SK-N-SH treated with all-trans-retinoic acid at 6 μM for 48 hours (cell line): ENCODE results near the gene KRTAP16-1.
A peak's percentile ranks its signal among the peaks of the same experiment; 100 is the strongest.

Experiments
- ATAC-seq: fragments of 200-7000 bp; cut with Tn5 transposase; 3 replicates; pipeline ENCODE4 v1.9.1; 2020; ENCODE audit warnings: mild to moderate bottlenecking, moderate library complexity
- ARNTL ChIP-seq: fragments of 450-650 bp; formaldehyde crosslinking; IDR thresholded peaks from 2 replicates; pipeline ENCODE4 v1.5.0; 2020; ENCODE audit warnings: low read depth, mild to moderate bottlenecking, moderate library complexity, borderline replicate concordance
- CSDC2 ChIP-seq: fragments of 250-450 bp; sonication (Bioruptor Pico); IDR thresholded peaks from 2 replicates; pipeline ENCODE4 v1.5.0; 2020; ENCODE audit warnings: mild to moderate bottlenecking, moderate library complexity
- ESRRG ChIP-seq: fragments of 250-450 bp; sonication (Bioruptor Pico); IDR thresholded peaks from 2 replicates; pipeline ENCODE4 v1.6.1; 2021; ENCODE audit warnings: mild to moderate bottlenecking
- GLIS3 ChIP-seq: fragments of 250-450 bp; sonication (Bioruptor Pico); IDR thresholded peaks from 2 replicates; pipeline ENCODE4 v1.5.0; 2020; ENCODE audit warnings: mild to moderate bottlenecking, moderate library complexity
- ISL1 ChIP-seq: fragments of 250-450 bp; sonication (Bioruptor Pico); IDR thresholded peaks from 2 replicates; pipeline ENCODE4 v2.1.2; 2022; ENCODE audit warnings: mild to moderate bottlenecking, moderate library complexity
- PPARA ChIP-seq: fragments of 250-450 bp; sonication (Bioruptor Pico); IDR thresholded peaks from 2 replicates; pipeline ENCODE4 v1.5.0; 2020; ENCODE audit warnings: mild to moderate bottlenecking, borderline replicate concordance
- RARB ChIP-seq: fragments of 250-450 bp; sonication (Bioruptor Pico); IDR thresholded peaks from 2 replicates; pipeline ENCODE4 v1.8.0; 2021; ENCODE audit warnings: mild to moderate bottlenecking, moderate library complexity
- SNAI2 ChIP-seq: fragments of 250-450 bp; sonication (Bioruptor Pico); IDR thresholded peaks from 2 replicates; pipeline ENCODE4 v1.5.0; 2020; ENCODE audit warnings: mild to moderate bottlenecking, moderate library complexity
- TCF4 ChIP-seq: fragments of 250-450 bp; sonication (Bioruptor Pico); IDR thresholded peaks from 2 replicates; pipeline ENCODE4 v1.8.0; 2021; ENCODE audit warnings: mild to moderate bottlenecking, moderate library complexity, borderline replicate concordance
- TOX ChIP-seq: fragments of 250-450 bp; sonication (Bioruptor Pico); IDR thresholded peaks from 2 replicates; pipeline ENCODE4 v1.8.0; 2021; ENCODE audit warnings: mild to moderate bottlenecking, moderate library complexity, borderline replicate concordance
- ZC3H10 ChIP-seq: fragments of 250-450 bp; sonication (Bioruptor Pico); IDR thresholded peaks from 2 replicates; pipeline ENCODE4 v1.5.1; 2021; ENCODE audit warnings: mild to moderate bottlenecking, moderate library complexity
- ZFP3 ChIP-seq: fragments of 250-450 bp; sonication (Bioruptor Pico); IDR thresholded peaks from 2 replicates; pipeline ENCODE4 v1.5.0; 2020; ENCODE audit warnings: mild to moderate bottlenecking, moderate library complexity
- ZFP30 ChIP-seq: fragments of 450-650 bp; formaldehyde crosslinking; IDR thresholded peaks from 2 replicates; pipeline ENCODE4 v1.5.0; 2022; ENCODE audit warnings: mild to moderate bottlenecking, moderate library complexity
- ZNF565 ChIP-seq: fragments of 450-650 bp; formaldehyde crosslinking; conservative IDR thresholded peaks from 2 replicates; pipeline ENCODE4 v1.5.0; 2020; ENCODE audit warnings: low read depth, mild to moderate bottlenecking, moderate library complexity
- ZNF70 ChIP-seq: fragments of 450-650 bp; formaldehyde crosslinking; IDR thresholded peaks from 2 replicates; pipeline ENCODE4 v1.5.0; 2020; ENCODE audit warnings: mild to moderate bottlenecking, moderate library complexity
- ZNF8 ChIP-seq: fragments of 450-650 bp; formaldehyde crosslinking; IDR thresholded peaks from 2 replicates; pipeline ENCODE4 v1.5.0; 2020; ENCODE audit warnings: mild to moderate bottlenecking, moderate library complexity
- TF ChIP-seq, protein P1 (sequence below): fragments of 250-450 bp; sonication (Bioruptor Pico); IDR thresholded peaks from 2 replicates; pipeline ENCODE4 v1.5.1; 2020; ENCODE audit warnings: low read depth, mild to moderate bottlenecking, moderate library complexity
- TF ChIP-seq, protein P2 (sequence below): fragments of 250-450 bp; sonication (Bioruptor Pico); IDR thresholded peaks from 2 replicates; pipeline ENCODE4 v1.8.0; 2021; ENCODE audit warnings: low read depth, mild to moderate bottlenecking, moderate library complexity, borderline replicate concordance
- TF ChIP-seq, protein P3 (sequence below): fragments of 250-450 bp; sonication (Bioruptor Pico); IDR thresholded peaks from 2 replicates; pipeline ENCODE4 v1.8.0; 2020; ENCODE audit warnings: mild to moderate bottlenecking, moderate library complexity, borderline replicate concordance
- TF ChIP-seq, protein P4 (sequence below): fragments of 250-450 bp; sonication (Bioruptor Pico); IDR thresholded peaks from 2 replicates; pipeline ENCODE4 v1.5.0; 2020; ENCODE audit warnings: mild to moderate bottlenecking, moderate library complexity

KRTAP16-1 gene

DNA sequence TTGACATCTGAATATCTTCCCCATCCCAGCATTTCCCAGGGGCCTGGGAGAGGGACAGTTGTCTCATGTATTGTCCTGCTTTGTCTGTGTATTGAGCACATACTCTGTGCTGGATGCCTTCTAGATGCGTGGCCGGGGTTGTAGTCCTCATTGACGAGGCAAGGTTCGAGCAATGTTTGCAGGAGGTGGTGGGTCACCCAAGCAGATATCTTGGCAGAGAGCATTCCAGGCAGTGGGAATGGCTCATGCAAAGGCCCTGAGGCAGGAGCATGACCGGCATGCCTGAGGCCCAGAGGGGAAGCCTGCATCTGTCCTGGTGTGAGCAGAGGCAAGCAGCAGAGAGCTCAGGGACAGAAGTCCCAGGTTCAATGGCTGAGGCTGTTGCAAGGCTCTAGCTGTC, 24.0 kb upstream of the KRTAP16-1 start (continued):
- TF ChIP-seq TOX (CRISPR knock-in tag) (no peak), PPARA (CRISPR knock-in tag) (no peak), RARB (CRISPR knock-in tag) (no peak), ZFP3 (CRISPR knock-in tag) (no peak)

DNA sequence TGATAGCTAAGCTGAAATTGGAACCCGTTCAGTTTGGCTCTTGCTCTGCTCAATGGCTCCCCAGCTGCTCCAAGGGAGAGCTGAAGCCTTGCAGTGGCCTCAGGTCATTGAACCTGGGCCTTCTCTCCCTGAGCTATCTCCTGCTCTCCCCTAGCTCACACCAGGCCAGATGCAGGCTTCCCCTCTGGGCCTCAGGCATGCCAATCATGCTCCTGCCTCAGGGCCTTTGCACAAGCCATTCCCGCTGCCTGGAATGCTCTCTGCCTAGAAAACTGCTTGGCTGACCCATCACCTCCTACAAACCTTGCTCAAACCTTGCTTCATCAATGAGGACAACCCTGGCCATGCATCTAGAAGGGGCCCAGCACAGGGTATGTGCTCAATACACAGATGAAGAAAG, 23.1 kb upstream of the KRTAP16-1 start:
- ATAC-seq: no peak
- TF ChIP-seq ESRRG (CRISPR knock-in tag) (no peak), GLIS3 (CRISPR knock-in tag) (no peak), ZFP30 (no peak), ZNF8 (CRISPR knock-in tag) (no peak), ZNF70 (CRISPR knock-in tag) (no peak), ZC3H10 (CRISPR knock-in tag) (no peak), TOX (CRISPR knock-in tag) (no peak), ISL1 (CRISPR knock-in tag) (no peak), CSDC2 (no peak)
- TF ChIP-seq, protein P1, sequence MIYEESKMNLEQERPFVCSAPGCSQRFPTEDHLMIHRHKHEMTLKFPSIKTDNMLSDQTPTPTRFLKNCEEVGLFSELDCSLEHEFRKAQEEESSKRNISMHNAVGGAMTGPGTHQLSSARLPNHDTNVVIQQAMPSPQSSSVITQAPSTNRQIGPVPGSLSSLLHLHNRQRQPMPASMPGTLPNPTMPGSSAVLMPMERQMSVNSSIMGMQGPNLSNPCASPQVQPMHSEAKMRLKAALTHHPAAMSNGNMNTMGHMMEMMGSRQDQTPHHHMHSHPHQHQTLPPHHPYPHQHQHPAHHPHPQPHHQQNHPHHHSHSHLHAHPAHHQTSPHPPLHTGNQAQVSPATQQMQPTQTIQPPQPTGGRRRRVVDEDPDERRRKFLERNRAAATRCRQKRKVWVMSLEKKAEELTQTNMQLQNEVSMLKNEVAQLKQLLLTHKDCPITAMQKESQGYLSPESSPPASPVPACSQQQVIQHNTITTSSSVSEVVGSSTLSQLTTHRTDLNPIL (CRISPR knock-in tag): no peak
- TF ChIP-seq, protein P2, sequence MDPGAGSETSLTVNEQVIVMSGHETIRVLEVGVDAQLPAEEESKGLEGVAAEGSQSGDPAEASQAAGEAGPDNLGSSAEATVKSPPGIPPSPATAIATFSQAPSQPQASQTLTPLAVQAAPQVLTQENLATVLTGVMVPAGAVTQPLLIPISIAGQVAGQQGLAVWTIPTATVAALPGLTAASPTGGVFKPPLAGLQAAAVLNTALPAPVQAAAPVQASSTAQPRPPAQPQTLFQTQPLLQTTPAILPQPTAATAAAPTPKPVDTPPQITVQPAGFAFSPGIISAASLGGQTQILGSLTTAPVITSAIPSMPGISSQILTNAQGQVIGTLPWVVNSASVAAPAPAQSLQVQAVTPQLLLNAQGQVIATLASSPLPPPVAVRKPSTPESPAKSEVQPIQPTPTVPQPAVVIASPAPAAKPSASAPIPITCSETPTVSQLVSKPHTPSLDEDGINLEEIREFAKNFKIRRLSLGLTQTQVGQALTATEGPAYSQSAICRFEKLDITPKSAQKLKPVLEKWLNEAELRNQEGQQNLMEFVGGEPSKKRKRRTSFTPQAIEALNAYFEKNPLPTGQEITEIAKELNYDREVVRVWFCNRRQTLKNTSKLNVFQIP: no peak
- TF ChIP-seq, protein P3, sequence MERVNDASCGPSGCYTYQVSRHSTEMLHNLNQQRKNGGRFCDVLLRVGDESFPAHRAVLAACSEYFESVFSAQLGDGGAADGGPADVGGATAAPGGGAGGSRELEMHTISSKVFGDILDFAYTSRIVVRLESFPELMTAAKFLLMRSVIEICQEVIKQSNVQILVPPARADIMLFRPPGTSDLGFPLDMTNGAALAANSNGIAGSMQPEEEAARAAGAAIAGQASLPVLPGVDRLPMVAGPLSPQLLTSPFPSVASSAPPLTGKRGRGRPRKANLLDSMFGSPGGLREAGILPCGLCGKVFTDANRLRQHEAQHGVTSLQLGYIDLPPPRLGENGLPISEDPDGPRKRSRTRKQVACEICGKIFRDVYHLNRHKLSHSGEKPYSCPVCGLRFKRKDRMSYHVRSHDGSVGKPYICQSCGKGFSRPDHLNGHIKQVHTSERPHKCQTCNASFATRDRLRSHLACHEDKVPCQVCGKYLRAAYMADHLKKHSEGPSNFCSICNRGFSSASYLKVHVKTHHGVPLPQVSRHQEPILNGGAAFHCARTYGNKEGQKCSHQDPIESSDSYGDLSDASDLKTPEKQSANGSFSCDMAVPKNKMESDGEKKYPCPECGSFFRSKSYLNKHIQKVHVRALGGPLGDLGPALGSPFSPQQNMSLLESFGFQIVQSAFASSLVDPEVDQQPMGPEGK: no peak

DNA sequence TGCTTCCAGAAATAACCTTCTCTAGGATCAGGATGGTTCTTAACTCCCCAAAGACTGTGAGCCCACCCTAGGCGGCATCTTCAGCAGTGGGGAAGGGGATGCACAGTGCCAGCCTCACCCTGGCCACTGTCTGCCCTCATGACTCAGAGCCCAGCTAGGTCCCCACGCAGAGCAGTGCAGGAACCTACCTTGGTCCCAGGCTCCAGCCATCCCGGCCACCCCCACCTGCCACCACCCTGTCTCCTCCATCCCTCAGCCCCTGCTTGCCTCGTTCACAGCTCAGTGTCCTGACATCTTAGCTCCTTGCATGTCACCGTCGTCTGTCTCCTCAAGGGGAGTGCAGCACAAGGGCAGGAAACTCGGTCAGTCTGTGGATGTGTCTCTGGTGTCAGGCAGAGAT, 22.5 kb upstream of the KRTAP16-1 start:
- ATAC-seq: no peak
- TF ChIP-seq ZNF70 (CRISPR knock-in tag) (no peak), ARNTL (CRISPR knock-in tag) (no peak), ZFP3 (CRISPR knock-in tag) (no peak), ZNF8 (CRISPR knock-in tag) (no peak), TCF4 (CRISPR knock-in tag) (no peak)
- TF ChIP-seq, protein P3: no peak

DNA sequence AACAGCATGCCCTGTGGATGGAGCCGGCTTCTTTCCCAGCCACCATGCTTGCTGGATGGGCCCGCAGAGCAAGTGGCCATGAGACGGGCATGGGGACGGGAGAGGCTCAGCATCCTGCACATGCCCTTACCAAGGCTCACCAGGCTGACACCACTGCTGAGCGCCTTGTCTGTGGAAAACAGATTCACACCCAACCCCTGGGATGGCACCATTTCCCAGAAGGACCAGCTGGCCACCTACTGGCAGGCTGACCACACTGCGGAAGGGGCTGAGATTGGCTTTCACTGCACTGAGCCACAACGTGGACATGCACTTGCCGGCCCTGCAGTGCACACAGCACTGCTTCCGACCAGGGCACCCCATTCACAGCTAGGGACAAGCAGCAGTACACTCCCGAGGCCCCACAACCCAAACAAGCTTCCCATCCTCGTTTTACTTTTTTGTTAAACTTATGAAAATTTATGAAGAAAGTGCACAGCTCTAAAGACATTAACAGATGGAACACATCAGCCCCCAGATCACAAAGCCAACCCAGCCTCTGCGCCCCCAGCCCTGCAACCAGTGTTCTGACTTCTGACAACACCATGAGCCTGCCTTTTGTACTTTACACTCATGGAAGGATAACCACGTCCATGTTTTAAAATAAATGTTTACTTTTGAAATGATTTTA, 20.3 kb upstream of the KRTAP16-1 start:
- peak; percentile 91 for ATAC-seq
- no peak for TF ChIP-seq ZC3H10 (CRISPR knock-in tag)
- no peak for TF ChIP-seq ZNF565
- TF ChIP-seq ARNTL (CRISPR knock-in tag): no peak
- TF ChIP-seq TCF4 (CRISPR knock-in tag): no peak
- TF ChIP-seq ZNF70 (CRISPR knock-in tag): no peak
- TF ChIP-seq, protein P4, sequence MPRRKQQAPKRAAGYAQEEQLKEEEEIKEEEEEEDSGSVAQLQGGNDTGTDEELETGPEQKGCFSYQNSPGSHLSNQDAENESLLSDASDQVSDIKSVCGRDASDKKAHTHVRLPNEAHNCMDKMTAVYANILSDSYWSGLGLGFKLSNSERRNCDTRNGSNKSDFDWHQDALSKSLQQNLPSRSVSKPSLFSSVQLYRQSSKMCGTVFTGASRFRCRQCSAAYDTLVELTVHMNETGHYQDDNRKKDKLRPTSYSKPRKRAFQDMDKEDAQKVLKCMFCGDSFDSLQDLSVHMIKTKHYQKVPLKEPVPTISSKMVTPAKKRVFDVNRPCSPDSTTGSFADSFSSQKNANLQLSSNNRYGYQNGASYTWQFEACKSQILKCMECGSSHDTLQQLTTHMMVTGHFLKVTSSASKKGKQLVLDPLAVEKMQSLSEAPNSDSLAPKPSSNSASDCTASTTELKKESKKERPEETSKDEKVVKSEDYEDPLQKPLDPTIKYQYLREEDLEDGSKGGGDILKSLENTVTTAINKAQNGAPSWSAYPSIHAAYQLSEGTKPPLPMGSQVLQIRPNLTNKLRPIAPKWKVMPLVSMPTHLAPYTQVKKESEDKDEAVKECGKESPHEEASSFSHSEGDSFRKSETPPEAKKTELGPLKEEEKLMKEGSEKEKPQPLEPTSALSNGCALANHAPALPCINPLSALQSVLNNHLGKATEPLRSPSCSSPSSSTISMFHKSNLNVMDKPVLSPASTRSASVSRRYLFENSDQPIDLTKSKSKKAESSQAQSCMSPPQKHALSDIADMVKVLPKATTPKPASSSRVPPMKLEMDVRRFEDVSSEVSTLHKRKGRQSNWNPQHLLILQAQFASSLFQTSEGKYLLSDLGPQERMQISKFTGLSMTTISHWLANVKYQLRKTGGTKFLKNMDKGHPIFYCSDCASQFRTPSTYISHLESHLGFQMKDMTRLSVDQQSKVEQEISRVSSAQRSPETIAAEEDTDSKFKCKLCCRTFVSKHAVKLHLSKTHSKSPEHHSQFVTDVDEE (CRISPR knock-in tag): no peak
- no peak for TF ChIP-seq ESRRG (CRISPR knock-in tag)
- TF ChIP-seq ISL1 (CRISPR knock-in tag): no peak
- TF ChIP-seq SNAI2 (CRISPR knock-in tag): no peak
